Breast epithelium (tissue), 4 donors: ENCODE data around the gene SPG7. TPM values are rescaled to one million over a fixed set of nuclear protein-coding genes. Genes with fewer than 3 reads are reported as not detected.
A peak's percentile ranks its signal among the peaks of the same experiment; 100 is the strongest.

Source experiments
- DNase-seq, 2 donors: peaks; one replicate each; pipeline ENCODE4 v3.0.0-alpha.2; 2019; ENCODE audit warnings: low spot score in 2 of 2
- H3K27ac ChIP-seq, 2 donors: fragments of 200-600 bp; sonication (generic) in 1 of 2; one replicate each; pipeline ENCODE4 v1.5.1; 2016 to 2019; ENCODE audit warnings: mild to moderate bottlenecking in 1 of 2
- H3K27me3 ChIP-seq, 2 donors: fragments of 200-600 bp; sonication (generic) in 1 of 2; one replicate each; pipeline versions ENCODE4 v1.5.1 to v1.6.0; 2017 to 2019; ENCODE audit warnings: control low read depth in 1 of 2, mild to moderate bottlenecking in 1 of 2
- H3K36me3 ChIP-seq: fragments of 200-600 bp; one replicate; pipeline ENCODE4 v1.5.1; 2019
- H3K4me1 ChIP-seq, 2 donors: fragments of 200-600 bp; sonication (generic); one replicate each; pipeline ENCODE4 v1.5.1; 2016 to 2019; ENCODE audit warnings: control low read depth in 1 of 2
- H3K4me3 ChIP-seq, 3 donors: fragments of 200-600 bp; sonication (generic); 1 replicate in 2 of 3; 2 replicates in 1 of 3; pipeline ENCODE4 v1.5.1; 2016 to 2019; ENCODE audit warnings: mild to moderate bottlenecking in 3 of 3, moderate library complexity in 2 of 3
- H3K9me3 ChIP-seq, 2 donors: fragments of 200-600 bp; sonication (generic) in 1 of 2; one replicate each; pipeline ENCODE4 v1.5.1; 2016 to 2019; ENCODE audit warnings: control low read depth in 1 of 2
- CTCF ChIP-seq, 3 donors: fragments of 450-650 bp; IDR thresholded peaks; one replicate each; pipeline ENCODE4 v1.5.1; 2016 to 2017; ENCODE audit warnings: antibody characterized with exemption in 3 of 3, mild to moderate bottlenecking in 3 of 3, moderate library complexity in 3 of 3
- POLR2A ChIP-seq: fragments of 450-650 bp; IDR thresholded peaks from one replicate; pipeline ENCODE4 v1.6.1; 2016; ENCODE audit warnings: antibody characterized with exemption, mild to moderate bottlenecking, moderate library complexity
- POLR2AphosphoS5 ChIP-seq, 3 donors: sonication (generic); formaldehyde crosslinking; IDR thresholded peaks; one replicate each; pipeline ENCODE4 v1.6.1; 2017; ENCODE audit warnings: antibody characterized with exemption in 3 of 3
- intact Hi-C: fragments of 100-400 bp; cut with DNase I; formaldehyde crosslinking; loops from one replicate; pipeline ENCODE4 v1.15.1; 2023; ENCODE audit warnings: low total_unique reads
- total RNA-seq, 3 donors: library from RNA; depleted of rRNA; stranded (reverse); fragments of >200 nt; gene quantifications; one replicate each; pipeline ENCODE4 v1.1.0, GENCODE V29; 2016

SPG7 gene
- total RNA-seq, 3 donors from 2014 or later = 104 to 126 (median 118) TPM

- H3K36me3 ChIP-seq = no peaks in the 10 kb centered on the region
- intact Hi-C loops = no loop called here
- TF ChIP-seq POLR2A (no peak), POLR2AphosphoS5 (IDR thresholded peaks at IDR 0.05) (no peak), CTCF (IDR thresholded peaks at IDR 0.05) (no peak)
- H3K27me3 ChIP-seq = no peaks in the 10 kb centered on the region
- no peak overlapping the region for H3K4me3 ChIP-seq
- no peak for DNase-seq
- no peaks in the 10 kb centered on the region for H3K4me1 ChIP-seq
- H3K27ac ChIP-seq = peak overlapping the region; percentile 83 to 85
- H3K9me3 ChIP-seq = no peaks in the 10 kb centered on the region
These were observed 74.5 kb downstream of the SPG7 start for GRCh38 chr16:89582614-89583196.

GRCh38 chr16:89583197-89583894, 75.1 kb downstream of the SPG7 start:
- no peaks in the 10 kb centered on the region for H3K4me1 ChIP-seq
- H3K36me3 ChIP-seq = no peaks in the 10 kb centered on the region
- DNase-seq = no peak

GRCh38 chr16:89583895-89584644, 75.9 kb downstream of the SPG7 start:
- no peak for TF ChIP-seq POLR2AphosphoS5 (IDR thresholded peaks at IDR 0.05)
- no peaks in the 10 kb centered on the region for H3K4me1 ChIP-seq
- intact Hi-C loops = no loop called here
- H3K36me3 ChIP-seq = no peaks in the 10 kb centered on the region
- H3K27me3 ChIP-seq = no peaks in the 10 kb centered on the region
- H3K27ac ChIP-seq = no peak overlapping the region
- H3K4me3 ChIP-seq = no peak overlapping the region
- no peaks in the 10 kb centered on the region for H3K9me3 ChIP-seq
- DNase-seq = no peak

More at GRCh38 chr16:89583197-89583894, 75.1 kb downstream of the SPG7 start:
- TF ChIP-seq CTCF (IDR thresholded peaks at IDR 0.05) (no peak), POLR2A (no peak), POLR2AphosphoS5 (IDR thresholded peaks at IDR 0.05) (no peak)
- Histone ChIP-seq H3K27ac (no peak overlapping the region), H3K27me3 (no peaks in the 10 kb centered on the region), H3K4me3 (no peak overlapping the region), H3K9me3 (no peaks in the 10 kb centered on the region)
- intact Hi-C loops = no loop called here

GRCh38 chr16:89584768-89585549, 76.8 kb downstream of the SPG7 start:
- Histone ChIP-seq H3K36me3 (no peaks in the 10 kb centered on the region), H3K4me1 (no peaks in the 10 kb centered on the region), H3K27me3 (no peaks in the 10 kb centered on the region), H3K27ac (peak overlapping the region; percentile 19 to 50), H3K4me3 (no peak overlapping the region), H3K9me3 (no peaks in the 10 kb centered on the region)
- intact Hi-C loops = no loop called here
- DNase-seq = no peak
- TF ChIP-seq POLR2AphosphoS5 (IDR thresholded peaks at IDR 0.05) (no peak), POLR2A (no peak), CTCF (IDR thresholded peaks at IDR 0.05) (no peak)

- Histone ChIP-seq H3K27ac (peak overlapping the region in 1 of 2 donors; percentile 10), H3K27me3 (no peaks in the 10 kb centered on the region), H3K36me3 (no peaks in the 10 kb centered on the region), H3K4me1 (no peaks in the 10 kb centered on the region), H3K4me3 (no peak overlapping the region), H3K9me3 (no peaks in the 10 kb centered on the region)
- no peak for DNase-seq
- intact Hi-C loops = no loop called here
- TF ChIP-seq POLR2A (no peak), POLR2AphosphoS5 (IDR thresholded peaks at IDR 0.05) (no peak), CTCF (IDR thresholded peaks at IDR 0.05) (no peak)
These were observed 78.0 kb downstream of the SPG7 start for GRCh38 chr16:89586218-89586617.
